Effector memory CD4-positive, alpha-beta T cell (primary cell): ENCODE results near the gene RPL36.

Experiments used
- DNase-seq, 3 donors: peaks; one replicate each; pipeline ENCODE4 v3.0.0-alpha.2; 2020
- H3K27ac ChIP-seq: 2 replicates; pipeline ENCODE4 v1.7.0; 2013; ENCODE audit warnings: mild to moderate bottlenecking, low read length, moderate library complexity; ENCODE audit not compliant: insufficient read depth, poor library complexity, severe bottlenecking
- H3K27me3 ChIP-seq: replicated peaks from 2 replicates; pipeline ENCODE4 v1.7.0; 2013; ENCODE audit warnings: mild to moderate bottlenecking, low read length; ENCODE audit not compliant: insufficient read depth, control insufficient read depth, poor library complexity, severe bottlenecking
- H3K36me3 ChIP-seq: 2 replicates; pipeline ENCODE4 v1.7.0; 2013; ENCODE audit warnings: mild to moderate bottlenecking, low read length, moderate library complexity; ENCODE audit not compliant: control insufficient read depth, insufficient read depth
- H3K4me1 ChIP-seq: 2 replicates; pipeline ENCODE4 v1.7.0; 2013; ENCODE audit warnings: low read length, mild to moderate bottlenecking; ENCODE audit not compliant: control insufficient read depth, insufficient read depth, poor library complexity, severe bottlenecking
- H3K4me3 ChIP-seq: 2 replicates; pipeline ENCODE4 v1.7.0; 2013; ENCODE audit warnings: low read length, low read depth, mild to moderate bottlenecking; ENCODE audit not compliant: insufficient read depth, poor library complexity, severe bottlenecking
- H3K9me3 ChIP-seq: 2 replicates; pipeline ENCODE4 v1.7.0; 2013; ENCODE audit warnings: mild to moderate bottlenecking, low read length, moderate library complexity; ENCODE audit not compliant: control insufficient read depth
- total RNA-seq, 3 donors: gene quantifications; one replicate each; lab custom pipeline; 2026; lab: John Stamatoyannopoulos, UW

The RPL36 gene
- total RNA-seq, result 375 to 680 (median 477) reads per million in 3 donors

DNA sequence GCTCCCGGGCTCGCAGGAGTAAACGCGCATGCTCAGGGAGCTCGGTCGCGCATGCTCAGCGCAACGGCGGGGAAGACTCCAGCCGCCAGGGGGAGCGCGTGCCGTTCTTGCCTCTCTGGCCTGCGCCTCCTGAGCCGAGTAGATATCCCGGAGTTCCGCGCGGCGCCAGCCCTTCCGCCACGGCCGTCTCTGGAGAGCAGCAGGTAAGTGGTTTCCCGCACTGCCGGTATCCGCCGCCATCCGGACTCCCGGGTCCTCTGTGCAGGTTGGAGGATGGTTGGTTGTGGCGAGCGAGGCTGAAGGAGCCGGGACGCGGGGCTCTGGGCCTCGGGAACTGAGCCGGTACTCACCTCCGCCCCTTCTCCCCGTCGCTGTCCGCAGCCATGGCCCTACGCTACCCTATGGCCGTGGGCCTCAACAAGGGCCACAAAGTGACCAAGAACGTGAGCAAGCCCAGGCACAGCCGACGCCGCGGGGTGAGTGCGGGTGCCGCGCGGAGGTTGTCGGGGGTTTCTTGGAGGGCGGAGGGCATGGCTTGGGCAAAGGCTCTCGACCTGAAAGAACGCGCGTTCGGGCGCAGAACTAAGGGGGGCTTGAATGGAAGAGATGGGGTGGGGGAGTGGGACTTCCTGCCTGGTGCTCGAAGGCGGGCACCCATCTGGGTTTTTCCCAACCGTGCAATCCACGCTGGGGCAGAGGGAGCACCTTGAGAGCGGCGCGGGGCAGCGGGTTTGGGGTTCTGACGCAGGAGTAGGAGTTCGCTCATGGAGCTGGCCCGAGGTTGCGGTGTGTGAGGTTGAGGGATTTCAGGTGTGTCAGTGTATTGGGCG, at the start of gene RPL36:
Gene RPL36, plus strand, starts transcription at position 171 of the 830 bp plus-strand sequence. Its CDS starts 213 bp downstream, at position 384.
- Histone ChIP-seq H3K9me3 (no peaks in the 10 kb centered on the region), H3K4me3 (peak within 1 kb of the TSS; percentile 79)

DNA sequence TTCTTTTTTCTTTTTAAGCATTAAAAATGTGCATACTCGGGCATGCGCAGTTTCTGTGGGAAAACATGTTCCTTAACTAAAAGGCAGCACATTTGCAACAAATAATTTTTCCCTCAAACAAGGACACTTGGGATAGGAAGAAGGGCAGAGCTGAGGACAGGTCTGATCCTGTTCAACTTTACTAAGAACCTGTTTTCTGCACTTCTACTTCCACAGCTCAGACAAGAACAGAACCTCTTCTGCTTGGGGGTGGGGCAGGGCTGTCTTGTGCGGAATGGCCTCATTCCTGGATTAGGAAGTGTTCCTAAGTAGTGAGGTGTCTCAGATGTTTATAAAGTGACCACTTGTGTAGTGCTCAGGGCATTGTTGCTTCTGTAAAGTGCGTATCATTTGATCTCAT, 48.9 kb upstream of the RPL36 start:
- H3K4me3 ChIP-seq, result no peak overlapping the region
- no peaks in the 10 kb centered on the region for H3K9me3 ChIP-seq
- no peaks in the 10 kb centered on the region for H3K4me1 ChIP-seq
- no peak for DNase-seq
- no peak overlapping the region for H3K27ac ChIP-seq
- no peaks in the 10 kb centered on the region for H3K27me3 ChIP-seq
- H3K36me3 ChIP-seq, result peaks cover 52% of the 10 kb centered on the region

More for the DNA sequence above, at the start of gene RPL36:
- H3K36me3 ChIP-seq, result peaks cover 35% of the 10 kb centered on the region
- peak within 1 kb of the TSS; percentile 82 for H3K27ac ChIP-seq
- H3K4me1 ChIP-seq, result peaks cover 16% of the 10 kb centered on the region
- no peaks in the 10 kb centered on the region for H3K27me3 ChIP-seq
- DNase-seq, result peak; percentile 96 to 97 (median 97)

GRCh38 chr19:5642204-5642603, 47.9 kb upstream of the RPL36 start:
- peaks cover 62% of the 10 kb centered on the region for H3K36me3 ChIP-seq
- DNase-seq, result no peak

GRCh38 chr19:5643060-5643459, 47.0 kb upstream of the RPL36 start:
- DNase-seq, result no peak
- no peaks in the 10 kb centered on the region for H3K4me1 ChIP-seq
- H3K4me3 ChIP-seq, result no peak overlapping the region
- H3K27ac ChIP-seq, result no peak overlapping the region
- peaks cover 71% of the 10 kb centered on the region for H3K36me3 ChIP-seq
- H3K9me3 ChIP-seq, result no peaks in the 10 kb centered on the region
- H3K27me3 ChIP-seq, result no peaks in the 10 kb centered on the region

More at GRCh38 chr19:5642204-5642603, 47.9 kb upstream of the RPL36 start:
- H3K4me1 ChIP-seq, result no peaks in the 10 kb centered on the region
- no peak overlapping the region for H3K27ac ChIP-seq
- H3K9me3 ChIP-seq, result no peaks in the 10 kb centered on the region
- no peak overlapping the region for H3K4me3 ChIP-seq
- no peaks in the 10 kb centered on the region for H3K27me3 ChIP-seq

- no peaks in the 10 kb centered on the region for H3K9me3 ChIP-seq
- no peak overlapping the region for H3K4me3 ChIP-seq
- peaks cover 77% of the 10 kb centered on the region for H3K36me3 ChIP-seq
- DNase-seq, result no peak
- no peaks in the 10 kb centered on the region for H3K27me3 ChIP-seq
- H3K27ac ChIP-seq, result no peak overlapping the region
- no peaks in the 10 kb centered on the region for H3K4me1 ChIP-seq
Measured at GRCh38 chr19:5644037-5644436, 46.1 kb upstream of the RPL36 start.

GRCh38 chr19:5645409-5645808, 44.7 kb upstream of the RPL36 start:
- Histone ChIP-seq H3K27ac (no peak overlapping the region), H3K4me3 (no peak overlapping the region), H3K9me3 (no peaks in the 10 kb centered on the region), H3K4me1 (no peaks in the 10 kb centered on the region), H3K36me3 (peaks cover 86% of the 10 kb centered on the region), H3K27me3 (no peaks in the 10 kb centered on the region)
- DNase-seq, result no peak

DNA sequence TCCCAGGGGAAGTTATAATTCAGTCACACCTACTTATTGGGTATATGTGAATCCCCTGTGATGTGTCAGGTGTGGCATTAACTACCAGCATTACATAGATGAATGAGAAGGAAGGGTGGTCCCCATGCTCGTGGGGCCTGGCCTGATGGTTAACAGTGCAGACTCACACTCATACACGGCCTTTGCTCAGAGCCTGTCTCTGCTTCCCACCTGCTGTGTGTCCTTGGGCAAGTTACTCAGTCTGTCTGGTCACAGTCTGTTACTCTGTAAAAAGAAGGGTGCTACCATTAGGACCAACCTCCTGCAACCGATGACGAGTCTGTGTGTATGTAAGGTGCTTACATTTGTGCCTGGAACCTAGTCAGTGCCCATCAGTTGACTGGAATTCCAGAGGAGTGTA, 43.4 kb upstream of the RPL36 start:
- H3K4me1 ChIP-seq, result no peaks in the 10 kb centered on the region
- H3K9me3 ChIP-seq, result no peaks in the 10 kb centered on the region
- no peak overlapping the region for H3K27ac ChIP-seq
- peaks cover 91% of the 10 kb centered on the region for H3K36me3 ChIP-seq
- H3K27me3 ChIP-seq, result no peaks in the 10 kb centered on the region
- no peak for DNase-seq
- no peak overlapping the region for H3K4me3 ChIP-seq

- Histone ChIP-seq H3K4me1 (no peaks in the 10 kb centered on the region), H3K36me3 (peaks cover 91% of the 10 kb centered on the region), H3K4me3 (no peak overlapping the region), H3K9me3 (no peaks in the 10 kb centered on the region), H3K27ac (no peak overlapping the region), H3K27me3 (no peaks in the 10 kb centered on the region)
- no peak for DNase-seq
Measured at GRCh38 chr19:5648464-5648863, 41.6 kb upstream of the RPL36 start.

- DNase-seq, result no peak
- Histone ChIP-seq H3K36me3 (peaks cover 82% of the 10 kb centered on the region), H3K9me3 (no peaks in the 10 kb centered on the region), H3K4me3 (no peak overlapping the region), H3K4me1 (no peaks in the 10 kb centered on the region), H3K27me3 (no peaks in the 10 kb centered on the region), H3K27ac (no peak overlapping the region)
Measured at GRCh38 chr19:5651361-5651760, 38.7 kb upstream of the RPL36 start.

DNA sequence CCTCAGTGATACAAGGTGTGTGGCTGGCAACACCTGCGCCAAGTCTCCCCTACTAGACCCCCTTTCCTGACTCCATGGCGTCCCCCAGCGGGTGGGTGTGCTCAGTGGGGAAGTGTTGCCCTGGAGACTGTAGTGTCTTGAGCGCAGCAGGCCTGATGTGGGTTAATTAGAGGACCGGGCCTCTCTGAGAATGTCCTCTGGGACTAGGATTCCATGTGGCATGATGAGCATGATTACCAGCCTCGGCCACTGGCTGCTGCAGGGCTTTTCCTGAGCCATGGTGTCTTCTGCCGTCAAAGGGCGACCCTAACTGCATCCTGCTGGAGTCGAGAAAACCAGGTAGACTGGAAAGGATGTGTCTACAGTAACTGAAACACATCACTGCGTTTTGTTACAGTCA, 37.8 kb upstream of the RPL36 start:
- Histone ChIP-seq H3K27ac (no peak overlapping the region), H3K9me3 (no peaks in the 10 kb centered on the region), H3K36me3 (peaks cover 79% of the 10 kb centered on the region), H3K27me3 (no peaks in the 10 kb centered on the region), H3K4me1 (no peaks in the 10 kb centered on the region), H3K4me3 (no peak overlapping the region)
- no peak for DNase-seq
